ENCODE data around the gene PAX5. TPM values are rescaled to one million over a fixed set of nuclear protein-coding genes. Genes with fewer than 3 reads are reported as not detected.

PAX5 gene
- total RNA-seq, 1 experiment from 2014 or later, result not detected

Other genes starting within 250 kb of the PAX5 start
- gene ZCCHC7, start 86.3 kb upstream of the PAX5 start, total RNA-seq (2014; rRNA removed; shearing (Covaris generic)), result 14.1 and 20.5 TPM in 2 replicates